ENCODE measurements around the gene LLCFC1. TPM values are rescaled to one million over a fixed set of nuclear protein-coding genes. Genes with fewer than 3 reads are reported as not detected.

Gene LLCFC1
- total RNA-seq, 1 experiment from 2014 or later, result not detected

- CTCF ChIA-PET, result no interaction called here
- ATAC-seq (no peak), DNase-seq (ENCODE audit: low read depth, low spot score) (no peak)
- Histone ChIP-seq H3K9me3 (ENCODE audit: control insufficient read depth, insufficient read depth, low read depth, low read length) (peaks cover 9% of the 10 kb centered on the region; the same call in 1 of the 2 replicates), H3K4me1 (ENCODE audit: control insufficient read depth, insufficient read depth, low read length) (no peaks in the 10 kb centered on the region), H3K27me3 (ENCODE audit: control insufficient read depth, insufficient read depth, low read length) (no peaks in the 10 kb centered on the region), H3K4me3 (ENCODE audit: low read depth in 2 of 2, low read length in 2 of 2) (no peak overlapping the region), H3K36me3 (ENCODE audit: control insufficient read depth, insufficient read depth, low read length) (no peaks in the 10 kb centered on the region), H3K27ac (ENCODE audit: low read length) (no peak overlapping the region)
- TF ChIP-seq, protein P1, sequence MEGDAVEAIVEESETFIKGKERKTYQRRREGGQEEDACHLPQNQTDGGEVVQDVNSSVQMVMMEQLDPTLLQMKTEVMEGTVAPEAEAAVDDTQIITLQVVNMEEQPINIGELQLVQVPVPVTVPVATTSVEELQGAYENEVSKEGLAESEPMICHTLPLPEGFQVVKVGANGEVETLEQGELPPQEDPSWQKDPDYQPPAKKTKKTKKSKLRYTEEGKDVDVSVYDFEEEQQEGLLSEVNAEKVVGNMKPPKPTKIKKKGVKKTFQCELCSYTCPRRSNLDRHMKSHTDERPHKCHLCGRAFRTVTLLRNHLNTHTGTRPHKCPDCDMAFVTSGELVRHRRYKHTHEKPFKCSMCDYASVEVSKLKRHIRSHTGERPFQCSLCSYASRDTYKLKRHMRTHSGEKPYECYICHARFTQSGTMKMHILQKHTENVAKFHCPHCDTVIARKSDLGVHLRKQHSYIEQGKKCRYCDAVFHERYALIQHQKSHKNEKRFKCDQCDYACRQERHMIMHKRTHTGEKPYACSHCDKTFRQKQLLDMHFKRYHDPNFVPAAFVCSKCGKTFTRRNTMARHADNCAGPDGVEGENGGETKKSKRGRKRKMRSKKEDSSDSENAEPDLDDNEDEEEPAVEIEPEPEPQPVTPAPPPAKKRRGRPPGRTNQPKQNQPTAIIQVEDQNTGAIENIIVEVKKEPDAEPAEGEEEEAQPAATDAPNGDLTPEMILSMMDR (IDR thresholded peaks at IDR 0.05), result no peak
- TF ChIP-seq POLR2AphosphoS5 (IDR thresholded peaks at IDR 0.05; ENCODE audit: low read depth, low read length), result no peak
- TF ChIP-seq TCF7L2 (IDR thresholded peaks at IDR 0.05; ENCODE audit: low read depth, low read length), result no peak
- TF ChIP-seq, protein P2, sequence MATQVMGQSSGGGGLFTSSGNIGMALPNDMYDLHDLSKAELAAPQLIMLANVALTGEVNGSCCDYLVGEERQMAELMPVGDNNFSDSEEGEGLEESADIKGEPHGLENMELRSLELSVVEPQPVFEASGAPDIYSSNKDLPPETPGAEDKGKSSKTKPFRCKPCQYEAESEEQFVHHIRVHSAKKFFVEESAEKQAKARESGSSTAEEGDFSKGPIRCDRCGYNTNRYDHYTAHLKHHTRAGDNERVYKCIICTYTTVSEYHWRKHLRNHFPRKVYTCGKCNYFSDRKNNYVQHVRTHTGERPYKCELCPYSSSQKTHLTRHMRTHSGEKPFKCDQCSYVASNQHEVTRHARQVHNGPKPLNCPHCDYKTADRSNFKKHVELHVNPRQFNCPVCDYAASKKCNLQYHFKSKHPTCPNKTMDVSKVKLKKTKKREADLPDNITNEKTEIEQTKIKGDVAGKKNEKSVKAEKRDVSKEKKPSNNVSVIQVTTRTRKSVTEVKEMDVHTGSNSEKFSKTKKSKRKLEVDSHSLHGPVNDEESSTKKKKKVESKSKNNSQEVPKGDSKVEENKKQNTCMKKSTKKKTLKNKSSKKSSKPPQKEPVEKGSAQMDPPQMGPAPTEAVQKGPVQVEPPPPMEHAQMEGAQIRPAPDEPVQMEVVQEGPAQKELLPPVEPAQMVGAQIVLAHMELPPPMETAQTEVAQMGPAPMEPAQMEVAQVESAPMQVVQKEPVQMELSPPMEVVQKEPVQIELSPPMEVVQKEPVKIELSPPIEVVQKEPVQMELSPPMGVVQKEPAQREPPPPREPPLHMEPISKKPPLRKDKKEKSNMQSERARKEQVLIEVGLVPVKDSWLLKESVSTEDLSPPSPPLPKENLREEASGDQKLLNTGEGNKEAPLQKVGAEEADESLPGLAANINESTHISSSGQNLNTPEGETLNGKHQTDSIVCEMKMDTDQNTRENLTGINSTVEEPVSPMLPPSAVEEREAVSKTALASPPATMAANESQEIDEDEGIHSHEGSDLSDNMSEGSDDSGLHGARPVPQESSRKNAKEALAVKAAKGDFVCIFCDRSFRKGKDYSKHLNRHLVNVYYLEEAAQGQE (IDR thresholded peaks at IDR 0.05; ENCODE audit: insufficient read depth in 1 of 2, low read depth in 2 of 2, low read length in 1 of 2), result no peak
- TF ChIP-seq SIN3A (IDR thresholded peaks at IDR 0.05; ENCODE audit: borderline replicate concordance, insufficient read depth, low read depth, low read length), result no peak
- no TSS peak for BruUV-seq (replicated peaks)
- intact Hi-C loops (cut with micrococcal nuclease; ENCODE audit: unreplicated experiment), result no loop called here
- POLR2A ChIA-PET, result interaction anchor here (0.7 kb wide), 1 partner anchor 12 kb away, joined by 3 read pairs; no protein-coding TSS in a partner anchor
- in situ Hi-C loops (cut with HindIII; ENCODE audit: low pct_unique_long_range_greater_than_20kb, low sequenced_read_pairs), result no loop called here
Observed at GRCh38 chr7:142904128-142904527, 35.2 kb upstream of the LLCFC1 start.

- Histone ChIP-seq H3K27ac (ENCODE audit: low read length) (no peak overlapping the region), H3K4me3 (ENCODE audit: low read depth in 2 of 2, low read length in 2 of 2) (no peak overlapping the region), H3K4me1 (ENCODE audit: control insufficient read depth, insufficient read depth, low read length) (no peaks in the 10 kb centered on the region), H3K9me3 (ENCODE audit: control insufficient read depth, insufficient read depth, low read depth, low read length) (peaks cover 9% of the 10 kb centered on the region; the same call in 1 of the 2 replicates), H3K27me3 (ENCODE audit: control insufficient read depth, insufficient read depth, low read length) (no peaks in the 10 kb centered on the region), H3K36me3 (ENCODE audit: control insufficient read depth, insufficient read depth, low read length) (no peaks in the 10 kb centered on the region)
- intact Hi-C loops (cut with micrococcal nuclease; ENCODE audit: unreplicated experiment), result no loop called here
- in situ Hi-C loops (cut with HindIII; ENCODE audit: low pct_unique_long_range_greater_than_20kb, low sequenced_read_pairs), result no loop called here
- ChIA-PET POLR2A (no interaction called here), CTCF (no interaction called here)
- no TSS peak for BruUV-seq (replicated peaks)
- TF ChIP-seq, protein P2 (IDR thresholded peaks at IDR 0.05; ENCODE audit: insufficient read depth in 1 of 2, low read depth in 2 of 2, low read length in 1 of 2), result no peak
- no peak for DNase-seq (ENCODE audit: low read depth, low spot score)
- no peak for ATAC-seq
Observed at GRCh38 chr7:142905759-142906158, 33.5 kb upstream of the LLCFC1 start.

Data from Panc1 (cell line).